Body of pancreas (tissue), 4 donors: Measurements from ENCODE around the gene ALDH1A1. TPM values are rescaled to one million over a fixed set of nuclear protein-coding genes. Genes with fewer than 3 reads are reported as not detected.

ENCODE experiments used
- ATAC-seq: fragments of 150-250 bp; one replicate; pipeline ENCODE4 v1.9.1; 2016
- DNase-seq, 4 donors: peaks; one replicate each; pipeline ENCODE4 v3.0.0-alpha.2; 2019
- H3K27ac ChIP-seq, 4 donors: fragments of 200-600 bp; sonication (generic); 1 replicate in 3 of 4; 2 replicates in 1 of 4; pipeline versions ENCODE4 v1.5.1 to v1.6.1; 2016 to 2019; ENCODE audit warnings: mild to moderate bottlenecking in 1 of 4, mixed read lengths in 1 of 4, moderate library complexity in 1 of 4
- H3K27me3 ChIP-seq, 2 donors: fragments of 200-600 bp; sonication (generic); one replicate each; pipeline ENCODE4 v1.6.0; 2016; ENCODE audit warnings: mild to moderate bottlenecking in 1 of 2
- H3K36me3 ChIP-seq, 2 donors: fragments of 200-600 bp; sonication (generic); replicated peaks in 1 of 2; 2 replicates each; pipeline ENCODE4 v1.5.1; 2016; ENCODE audit warnings: low read depth in 2 of 2; ENCODE audit not compliant: insufficient read depth in 1 of 2
- H3K4me1 ChIP-seq: fragments of 200-600 bp; sonication (generic); one replicate; pipeline ENCODE4 v1.6.0; 2016
- H3K4me3 ChIP-seq, 2 donors: fragments of 200-600 bp; sonication (generic); 1 replicate in 1 of 2; 2 replicates in 1 of 2; pipeline ENCODE4 v1.5.1; 2016 to 2019
- H3K9me3 ChIP-seq, 3 donors: fragments of 200-600 bp; sonication (generic); 1 replicate in 2 of 3; 2 replicates in 1 of 3; pipeline ENCODE4 v1.5.1; 2016
- CTCF ChIP-seq, 7 experiments: fragments of 450-650 bp in 4 of 7; fragments of 200-600 bp in 3 of 7; sonication (generic) in 3 of 7; IDR thresholded peaks; one replicate each; pipeline ENCODE4 v1.5.1; 2016 to 2019; ENCODE audit warnings: antibody characterized with exemption in 7 of 7
- POLR2A ChIP-seq, 3 donors: fragments of 450-650 bp; IDR thresholded peaks; one replicate each; pipeline ENCODE4 v1.6.1; 2016; ENCODE audit warnings: antibody characterized with exemption in 3 of 3, mild to moderate bottlenecking in 2 of 3
- WGBS, 2 donors: methylation state at CpG; one replicate each; pipeline ENCODE4 v1.1.5; 2017; 5-methylcytosine and 5-hydroxymethylcytosine counted together
- intact Hi-C: fragments of 100-400 bp; cut with DNase I; formaldehyde crosslinking; loops from one replicate; pipeline ENCODE4 v1.15.1; 2023
- total RNA-seq, 2 donors: library from RNA; depleted of rRNA; stranded (reverse); fragments of >200 nt; gene quantifications; one replicate each; pipeline ENCODE4 v1.1.0, GENCODE V29; 2016

Gene ALDH1A1
- total RNA-seq, 2 donors from 2014 or later, result 87.7 to 184 TPM

GRCh38 chr9:72919246-72919945, 33.5 kb downstream of the ALDH1A1 start:
- H3K4me1 ChIP-seq, result no peaks in the 10 kb centered on the region
- intact Hi-C loops, result no loop called here
- no peak overlapping the region for H3K4me3 ChIP-seq
- H3K9me3 ChIP-seq, result no peaks in the 10 kb centered on the region
- ATAC-seq, result no peak
- no peaks in the 10 kb centered on the region for H3K27me3 ChIP-seq
- TF ChIP-seq CTCF (IDR thresholded peaks at IDR 0.05), result no peak
- no peak for TF ChIP-seq POLR2A (IDR thresholded peaks at IDR 0.05)
- no peak overlapping the region for H3K27ac ChIP-seq
- peaks cover 0 to 25% of the 10 kb centered on the region in 2 donors for H3K36me3 ChIP-seq
- WGBS, 2 donors, result 86 to 88% methylated on average over 4 of the region's 4 CpGs
- DNase-seq, result no peak

- 61 to 72% methylated on average over 1 of the region's 1 CpG for WGBS, 2 donors
- H3K4me3 ChIP-seq, result no peak overlapping the region
- intact Hi-C loops, result no loop called here
- no peak for DNase-seq
- H3K9me3 ChIP-seq, result no peaks in the 10 kb centered on the region
- peaks cover 0 to 20% of the 10 kb centered on the region in 2 donors for H3K36me3 ChIP-seq
- no peaks in the 10 kb centered on the region for H3K4me1 ChIP-seq
- TF ChIP-seq CTCF (IDR thresholded peaks at IDR 0.05), result no peak
- no peak for TF ChIP-seq POLR2A (IDR thresholded peaks at IDR 0.05)
- no peak overlapping the region for H3K27ac ChIP-seq
- no peak for ATAC-seq
- H3K27me3 ChIP-seq, result no peaks in the 10 kb centered on the region
These were observed 34.9 kb downstream of the ALDH1A1 start for GRCh38 chr9:72917892-72918509.

DNA sequence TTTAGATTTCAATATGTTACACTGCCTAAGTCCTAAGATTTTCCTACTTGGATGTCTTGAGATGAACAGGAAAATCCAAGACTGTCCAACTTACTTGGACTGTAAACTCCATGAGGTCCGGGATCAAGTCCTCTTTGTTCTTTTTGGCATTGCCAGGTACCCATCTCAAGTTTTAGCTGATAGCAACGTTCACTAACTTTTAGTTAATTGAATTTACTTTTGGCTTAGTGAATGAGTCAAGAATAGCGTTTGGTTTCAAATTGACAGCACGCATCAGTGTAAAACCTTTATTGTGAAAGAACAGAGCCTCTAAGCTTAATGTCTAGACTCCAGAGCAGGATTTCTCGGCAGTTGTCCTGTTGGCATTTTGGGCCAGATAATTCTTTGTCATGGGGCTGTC, 37.2 kb downstream of the ALDH1A1 start:
- intact Hi-C loops, result no loop called here
- WGBS, 2 donors, result 66 to 79% methylated on average over 5 of the region's 5 CpGs
- ATAC-seq (no peak), DNase-seq (no peak)
- H3K27ac ChIP-seq, result no peak overlapping the region
- H3K27me3 ChIP-seq, result no peaks in the 10 kb centered on the region
- H3K4me1 ChIP-seq, result no peaks in the 10 kb centered on the region
- H3K36me3 ChIP-seq, result peaks cover 0 to 19% of the 10 kb centered on the region in 2 donors
- TF ChIP-seq CTCF (IDR thresholded peaks at IDR 0.05) (no peak), POLR2A (IDR thresholded peaks at IDR 0.05) (no peak)
- no peaks in the 10 kb centered on the region for H3K9me3 ChIP-seq
- H3K4me3 ChIP-seq, result no peak overlapping the region

GRCh38 chr9:72914750-72915149, 38.1 kb downstream of the ALDH1A1 start:
- Histone ChIP-seq H3K9me3 (no peaks in the 10 kb centered on the region), H3K4me3 (no peak overlapping the region), H3K27ac (no peak overlapping the region), H3K27me3 (no peaks in the 10 kb centered on the region), H3K4me1 (peaks cover 7% of the 10 kb centered on the region), H3K36me3 (peaks cover 0 to 16% of the 10 kb centered on the region in 2 donors)
- intact Hi-C loops, result no loop called here
- TF ChIP-seq POLR2A (IDR thresholded peaks at IDR 0.05) (no peak), CTCF (IDR thresholded peaks at IDR 0.05) (no peak)
- ATAC-seq (no peak), DNase-seq (no peak)
- 60 to 70% methylated on average over 2 of the region's 2 CpGs for WGBS, 2 donors
